G401.6 (cell line): ENCODE results near the gene UGT1A9.

Experiments
- FAIRE-seq: peaks from 2 replicates; lab custom pipeline; 2012; peaks lifted over from hg19 to GRCh38; lab: Jason Lieb, UNC

The UGT1A9 gene

GRCh38 chr2:233761040-233761769 lies 89.5 kb downstream of the UGT1A9 start:
- FAIRE-seq: no peak

GRCh38 chr2:233764264-233764663 lies 92.6 kb downstream of the UGT1A9 start:
- FAIRE-seq: no peak

GRCh38 chr2:233764761-233765160 lies 93.1 kb downstream of the UGT1A9 start:
- no peak for FAIRE-seq

DNA sequence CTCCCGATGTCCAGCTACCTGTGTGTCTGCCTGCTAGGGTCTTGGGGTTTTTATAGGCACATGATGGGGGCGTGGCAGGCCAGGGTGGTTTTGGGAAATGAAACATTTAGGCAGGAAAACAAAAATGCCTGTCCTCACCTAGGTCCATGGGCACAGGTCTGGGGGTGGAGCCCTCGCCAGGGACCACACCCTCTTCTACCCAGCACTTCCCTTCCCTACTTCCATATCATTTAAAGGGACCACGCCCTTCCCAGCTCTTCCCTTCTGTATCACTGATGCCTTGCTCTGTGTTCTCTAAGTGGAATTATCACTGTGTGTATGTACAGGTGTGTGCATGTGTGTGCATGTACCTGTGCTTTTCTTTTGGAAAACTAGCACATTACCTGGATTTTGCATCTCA lies 94.7 kb downstream of the UGT1A9 start:
- no peak for FAIRE-seq

GRCh38 chr2:233768076-233768475 lies 96.4 kb downstream of the UGT1A9 start:
- no peak for FAIRE-seq

- no peak for FAIRE-seq
Observed at GRCh38 chr2:233769260-233769659, 97.6 kb downstream of the UGT1A9 start.

DNA sequence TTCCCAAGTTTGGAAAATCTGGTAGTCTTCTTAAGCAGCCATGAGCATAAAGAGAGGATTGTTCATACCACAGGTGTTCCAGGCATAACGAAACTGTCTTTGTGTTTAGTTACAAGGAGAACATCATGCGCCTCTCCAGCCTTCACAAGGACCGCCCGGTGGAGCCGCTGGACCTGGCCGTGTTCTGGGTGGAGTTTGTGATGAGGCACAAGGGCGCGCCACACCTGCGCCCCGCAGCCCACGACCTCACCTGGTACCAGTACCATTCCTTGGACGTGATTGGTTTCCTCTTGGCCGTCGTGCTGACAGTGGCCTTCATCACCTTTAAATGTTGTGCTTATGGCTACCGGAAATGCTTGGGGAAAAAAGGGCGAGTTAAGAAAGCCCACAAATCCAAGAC lies 100.5 kb downstream of the UGT1A9 start:
- FAIRE-seq: no peak

GRCh38 chr2:233772583-233772982 lies 100.9 kb downstream of the UGT1A9 start:
- no peak for FAIRE-seq

DNA sequence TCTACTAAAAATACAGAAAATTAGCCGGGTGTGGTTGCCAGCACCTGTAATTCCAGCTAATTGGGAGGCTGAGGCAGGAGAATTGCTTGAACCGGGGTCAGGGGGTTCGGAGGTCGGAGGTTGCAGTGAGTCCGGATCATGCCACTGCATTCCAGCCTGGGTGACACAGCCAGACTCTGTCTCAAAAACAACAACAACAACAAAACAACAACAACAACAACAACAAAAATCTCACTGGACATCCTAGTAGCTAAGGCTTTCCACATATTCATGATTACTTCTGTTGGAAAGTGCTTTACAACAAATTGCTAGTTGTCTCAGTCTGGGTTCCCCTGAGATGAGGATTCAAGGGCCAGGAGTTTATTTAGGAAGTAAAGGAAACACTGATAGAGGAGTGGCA lies 102.2 kb downstream of the UGT1A9 start:
- FAIRE-seq: no peak

DNA sequence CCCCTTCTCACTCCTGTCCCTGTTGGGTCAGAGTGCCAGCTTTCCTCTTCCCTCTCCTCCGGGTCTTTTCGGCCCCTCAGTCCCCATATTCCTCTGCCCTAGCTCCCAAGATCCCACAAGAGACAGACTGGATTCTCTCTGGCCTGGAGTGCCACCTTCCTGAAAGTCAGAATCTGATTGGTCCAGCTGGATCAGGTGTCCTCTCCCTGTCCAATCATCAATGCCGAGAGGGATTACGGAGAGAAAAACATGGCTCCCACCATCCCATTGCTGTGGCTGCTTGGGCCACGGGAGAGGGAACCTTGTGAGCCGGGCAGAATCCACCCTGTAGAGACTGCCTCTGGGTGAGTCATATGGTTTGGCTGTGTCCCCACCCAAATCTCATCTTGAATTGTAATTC lies 103.7 kb downstream of the UGT1A9 start:
- no peak for FAIRE-seq

DNA sequence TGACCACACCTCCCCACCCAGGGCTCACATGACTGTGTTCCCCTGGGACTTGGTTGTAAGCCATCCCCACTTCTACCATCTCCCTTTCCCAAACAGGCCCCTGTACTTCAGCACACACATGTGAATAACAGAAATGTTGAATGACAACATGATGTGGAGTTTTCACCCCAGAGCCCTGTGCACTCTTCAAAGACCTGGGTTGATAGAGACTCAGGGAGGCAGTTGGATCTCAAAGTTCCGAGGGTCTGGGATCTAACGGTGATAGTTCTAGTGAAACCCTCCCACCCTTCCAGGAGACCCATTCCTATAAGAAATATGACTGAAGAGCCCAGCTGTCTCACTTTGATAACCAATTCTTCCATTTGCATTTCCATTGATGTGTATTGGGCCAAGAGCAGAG lies 106.3 kb downstream of the UGT1A9 start, which contains the start of gene MROH2A:
Gene MROH2A (plus strand): TSS at position 301 of the 400 bp plus-strand sequence. CDS start 1,029 bp downstream, outside the sequence.
- FAIRE-seq: no peak

GRCh38 chr2:233779722-233780121 lies 108.0 kb downstream of the UGT1A9 start:
- no peak for FAIRE-seq

DNA sequence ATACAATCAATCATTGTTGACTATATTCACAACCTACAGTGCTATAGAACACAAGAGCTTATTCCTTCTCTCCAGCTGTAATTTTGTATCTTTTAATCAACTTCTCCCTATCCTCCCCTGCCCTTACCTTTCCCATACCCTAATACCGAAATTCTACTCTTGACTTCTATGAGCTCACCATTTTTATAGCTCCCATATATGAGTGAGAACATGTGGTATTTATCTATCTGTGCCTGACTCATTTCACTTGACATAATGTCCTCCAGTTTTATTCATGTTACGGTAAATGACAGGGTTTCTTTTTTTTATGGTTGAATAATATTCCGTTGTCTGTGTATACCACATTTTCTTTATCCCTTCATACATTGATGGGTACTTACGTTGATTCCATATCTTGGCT lies 109.1 kb downstream of the UGT1A9 start:
- no peak for FAIRE-seq

DNA sequence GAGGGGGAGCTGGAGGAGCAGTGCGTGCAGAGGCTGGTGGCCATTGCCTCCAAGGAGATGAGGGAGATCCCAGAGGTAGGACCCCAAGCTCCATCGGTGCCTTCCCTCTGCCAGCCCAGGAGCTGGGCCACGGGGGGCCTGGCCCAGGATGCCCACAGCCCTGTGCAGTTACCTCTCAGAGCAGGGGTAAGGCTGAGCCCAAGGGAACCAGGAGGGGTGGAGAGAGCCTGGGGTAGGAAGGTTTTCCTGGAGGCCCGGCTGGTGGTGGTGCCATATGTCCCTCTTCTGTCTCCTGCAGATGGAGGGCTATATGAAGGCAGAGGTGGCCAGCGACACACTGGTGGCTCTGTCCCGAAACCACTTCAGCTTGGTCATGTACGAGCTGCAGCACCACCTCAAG lies 117.9 kb downstream of the UGT1A9 start:
- FAIRE-seq: no peak

- FAIRE-seq: no peak
Observed at GRCh38 chr2:233791151-233791882, 119.6 kb downstream of the UGT1A9 start.

DNA sequence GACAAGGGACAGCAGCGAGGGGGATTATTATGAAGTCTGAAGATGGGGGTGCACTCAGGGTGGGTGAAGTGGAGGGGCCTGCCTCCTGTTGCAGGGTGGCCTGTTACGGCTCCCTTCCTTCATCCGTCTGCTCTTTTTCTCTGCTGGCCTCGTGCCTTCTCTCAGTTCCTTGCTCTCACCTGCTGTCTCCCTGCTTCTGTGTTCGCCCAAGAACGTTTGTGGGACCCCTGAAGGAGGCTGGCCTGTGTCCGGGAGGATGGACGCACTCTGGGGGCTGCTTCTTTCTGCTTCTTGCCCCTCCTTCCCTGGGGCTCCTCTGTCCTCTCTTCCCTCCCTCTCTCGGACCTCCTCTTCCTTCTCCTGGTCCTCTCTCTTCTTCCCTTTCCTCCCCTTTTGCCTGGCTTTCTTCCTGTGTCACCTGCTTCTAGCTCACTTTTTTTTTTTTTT lies 120.2 kb downstream of the UGT1A9 start:
- FAIRE-seq: no peak

GRCh38 chr2:233792720-233793119 lies 121.0 kb downstream of the UGT1A9 start:
- no peak for FAIRE-seq

- FAIRE-seq: no peak
Observed at GRCh38 chr2:233793465-233794127, 121.9 kb downstream of the UGT1A9 start.

- FAIRE-seq: no peak
Observed at GRCh38 chr2:233794128-233794658, 122.5 kb downstream of the UGT1A9 start.

DNA sequence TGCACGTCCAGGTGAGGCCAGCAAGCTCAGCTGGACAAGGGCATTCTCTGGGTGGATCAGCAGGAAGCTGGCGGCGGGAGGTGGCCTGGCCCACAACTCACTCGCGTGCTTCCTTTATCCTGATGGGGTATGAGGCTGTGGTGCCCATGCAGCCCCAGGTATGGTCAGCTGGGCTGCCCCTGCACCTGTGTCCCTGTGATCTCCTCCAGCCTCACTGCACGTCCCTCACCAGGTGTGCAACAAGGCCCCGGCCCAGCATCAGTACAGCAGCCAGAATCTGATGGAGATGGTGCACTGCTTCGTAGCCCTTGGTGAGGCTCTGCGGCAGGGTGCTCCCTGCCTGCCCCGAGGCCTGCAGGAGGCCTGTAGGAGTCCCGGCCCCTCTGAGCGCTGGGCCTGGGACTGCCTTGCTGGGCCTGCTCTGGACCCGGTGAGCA lies 124.1 kb downstream of the UGT1A9 start:
- FAIRE-seq: no peak

DNA sequence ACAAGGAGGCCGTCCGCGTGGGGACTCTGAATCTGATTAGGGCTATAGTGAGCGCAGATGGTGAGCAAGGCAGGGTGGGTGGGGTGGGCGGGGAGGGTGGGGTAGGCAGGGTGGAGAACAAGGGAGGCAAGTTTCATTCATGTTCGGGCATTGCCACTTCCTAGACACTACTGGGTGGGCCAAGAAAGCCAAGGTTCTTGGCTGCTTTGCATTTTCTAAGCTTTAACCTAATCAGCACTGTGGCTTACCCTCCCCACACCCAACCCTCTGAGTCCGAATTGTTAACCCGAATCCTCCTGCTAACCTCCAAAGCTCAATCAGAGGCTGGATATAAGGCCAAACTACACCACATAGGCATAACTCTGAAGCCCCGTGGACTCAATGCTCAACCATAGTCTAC lies 124.6 kb downstream of the UGT1A9 start:
- FAIRE-seq: no peak

DNA sequence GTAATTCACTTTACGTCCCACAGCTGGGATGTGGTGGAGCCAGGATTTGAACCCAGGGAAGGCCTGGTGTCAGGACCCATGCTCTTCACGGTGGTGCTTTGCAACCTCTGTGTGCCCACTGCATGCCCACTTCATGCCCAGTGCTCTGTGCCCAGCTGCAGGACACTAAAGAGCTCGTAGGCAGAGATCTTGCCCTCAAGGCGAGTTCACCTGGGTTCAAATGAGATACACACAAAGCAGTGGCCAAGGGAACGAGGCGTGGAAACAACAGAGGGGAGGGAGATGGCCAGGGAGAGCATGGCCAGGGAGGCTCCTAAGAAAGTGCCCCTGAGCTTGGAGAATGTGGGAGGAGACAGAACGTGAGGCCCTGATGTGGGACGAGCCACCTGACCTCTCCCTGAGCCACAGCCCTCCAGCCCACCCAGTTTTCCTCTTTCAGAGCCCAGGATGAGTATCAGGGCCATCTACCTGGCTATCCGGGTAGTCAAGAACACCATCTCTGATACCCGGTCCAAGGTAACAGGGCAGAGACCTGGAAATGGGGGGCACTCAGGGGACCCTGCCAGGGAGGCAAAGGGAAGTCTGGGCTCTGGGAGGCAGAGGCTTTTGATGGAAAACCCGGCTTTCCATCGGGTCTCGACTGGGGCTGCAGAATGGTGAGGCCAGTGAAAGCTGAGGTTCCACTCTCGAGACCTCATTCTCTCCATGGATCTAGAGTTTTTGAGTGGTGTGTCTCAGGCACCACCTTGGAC lies 126.8 kb downstream of the UGT1A9 start:
- no peak for FAIRE-seq
